Measurements from ENCODE around the gene EMB.
"Not testable (repeated sequence)": the region's sequence is repeated elsewhere in the genome, so short reads cannot be mapped to it uniquely, and the experiment has no call there.

- TF ChIP-seq CTCF (conservative IDR thresholded peaks at IDR 0.05; ENCODE audit: low read length); EZH2phosphoT487 (IDR thresholded peaks at IDR 0.05; ENCODE audit: borderline replicate concordance): not testable (repeated sequence)
Observed at GRCh38 chr5:50364535-50365309, 76.4 kb downstream of the EMB start.

All from Loucy (cell line).